ENCODE data around the gene SAMD3.

GRCh38 chr6:130161683-130162404 lies 60.9 kb downstream of the SAMD3 start:
- TF ChIP-seq, protein P1, sequence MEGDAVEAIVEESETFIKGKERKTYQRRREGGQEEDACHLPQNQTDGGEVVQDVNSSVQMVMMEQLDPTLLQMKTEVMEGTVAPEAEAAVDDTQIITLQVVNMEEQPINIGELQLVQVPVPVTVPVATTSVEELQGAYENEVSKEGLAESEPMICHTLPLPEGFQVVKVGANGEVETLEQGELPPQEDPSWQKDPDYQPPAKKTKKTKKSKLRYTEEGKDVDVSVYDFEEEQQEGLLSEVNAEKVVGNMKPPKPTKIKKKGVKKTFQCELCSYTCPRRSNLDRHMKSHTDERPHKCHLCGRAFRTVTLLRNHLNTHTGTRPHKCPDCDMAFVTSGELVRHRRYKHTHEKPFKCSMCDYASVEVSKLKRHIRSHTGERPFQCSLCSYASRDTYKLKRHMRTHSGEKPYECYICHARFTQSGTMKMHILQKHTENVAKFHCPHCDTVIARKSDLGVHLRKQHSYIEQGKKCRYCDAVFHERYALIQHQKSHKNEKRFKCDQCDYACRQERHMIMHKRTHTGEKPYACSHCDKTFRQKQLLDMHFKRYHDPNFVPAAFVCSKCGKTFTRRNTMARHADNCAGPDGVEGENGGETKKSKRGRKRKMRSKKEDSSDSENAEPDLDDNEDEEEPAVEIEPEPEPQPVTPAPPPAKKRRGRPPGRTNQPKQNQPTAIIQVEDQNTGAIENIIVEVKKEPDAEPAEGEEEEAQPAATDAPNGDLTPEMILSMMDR (IDR thresholded peaks at IDR 0.05; ENCODE audit: borderline replicate concordance, extremely low read depth, low read length, poor library complexity, severe bottlenecking): no peak
- TF ChIP-seq EZH2 (IDR thresholded peaks at IDR 0.05; ENCODE audit: borderline replicate concordance, low read depth, low read length, severe bottlenecking): no peak

Measured in DND-41 (cell line).